ENCODE measurements around the gene MCC.

GRCh38 chr5:113520429-113520828 is 32.2 kb upstream of the MCC start:
- TF ChIP-seq, protein P1, sequence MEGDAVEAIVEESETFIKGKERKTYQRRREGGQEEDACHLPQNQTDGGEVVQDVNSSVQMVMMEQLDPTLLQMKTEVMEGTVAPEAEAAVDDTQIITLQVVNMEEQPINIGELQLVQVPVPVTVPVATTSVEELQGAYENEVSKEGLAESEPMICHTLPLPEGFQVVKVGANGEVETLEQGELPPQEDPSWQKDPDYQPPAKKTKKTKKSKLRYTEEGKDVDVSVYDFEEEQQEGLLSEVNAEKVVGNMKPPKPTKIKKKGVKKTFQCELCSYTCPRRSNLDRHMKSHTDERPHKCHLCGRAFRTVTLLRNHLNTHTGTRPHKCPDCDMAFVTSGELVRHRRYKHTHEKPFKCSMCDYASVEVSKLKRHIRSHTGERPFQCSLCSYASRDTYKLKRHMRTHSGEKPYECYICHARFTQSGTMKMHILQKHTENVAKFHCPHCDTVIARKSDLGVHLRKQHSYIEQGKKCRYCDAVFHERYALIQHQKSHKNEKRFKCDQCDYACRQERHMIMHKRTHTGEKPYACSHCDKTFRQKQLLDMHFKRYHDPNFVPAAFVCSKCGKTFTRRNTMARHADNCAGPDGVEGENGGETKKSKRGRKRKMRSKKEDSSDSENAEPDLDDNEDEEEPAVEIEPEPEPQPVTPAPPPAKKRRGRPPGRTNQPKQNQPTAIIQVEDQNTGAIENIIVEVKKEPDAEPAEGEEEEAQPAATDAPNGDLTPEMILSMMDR (optimal IDR thresholded peaks at IDR 0.05 in 1 of 3, IDR thresholded peaks at IDR 0.05 in 1 of 3, conservative IDR thresholded peaks at IDR 0.05 in 1 of 3; ENCODE audit: extremely low read depth in 1 of 3, insufficient read depth in 2 of 3, low read length in 3 of 3) = no peak
- TF ChIP-seq EZH2 (IDR thresholded peaks at IDR 0.05; ENCODE audit: low read length) = no peak
